Nucleus accumbens (tissue), 56 donors: Measurements from ENCODE around the gene YIF1A.

Experiments used
- DNase-seq, 56 donors: peaks; one replicate each; lab custom pipeline; 2025; lab: John Stamatoyannopoulos, UW

The YIF1A gene, protein sequence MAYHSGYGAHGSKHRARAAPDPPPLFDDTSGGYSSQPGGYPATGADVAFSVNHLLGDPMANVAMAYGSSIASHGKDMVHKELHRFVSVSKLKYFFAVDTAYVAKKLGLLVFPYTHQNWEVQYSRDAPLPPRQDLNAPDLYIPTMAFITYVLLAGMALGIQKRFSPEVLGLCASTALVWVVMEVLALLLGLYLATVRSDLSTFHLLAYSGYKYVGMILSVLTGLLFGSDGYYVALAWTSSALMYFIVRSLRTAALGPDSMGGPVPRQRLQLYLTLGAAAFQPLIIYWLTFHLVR

DNA sequence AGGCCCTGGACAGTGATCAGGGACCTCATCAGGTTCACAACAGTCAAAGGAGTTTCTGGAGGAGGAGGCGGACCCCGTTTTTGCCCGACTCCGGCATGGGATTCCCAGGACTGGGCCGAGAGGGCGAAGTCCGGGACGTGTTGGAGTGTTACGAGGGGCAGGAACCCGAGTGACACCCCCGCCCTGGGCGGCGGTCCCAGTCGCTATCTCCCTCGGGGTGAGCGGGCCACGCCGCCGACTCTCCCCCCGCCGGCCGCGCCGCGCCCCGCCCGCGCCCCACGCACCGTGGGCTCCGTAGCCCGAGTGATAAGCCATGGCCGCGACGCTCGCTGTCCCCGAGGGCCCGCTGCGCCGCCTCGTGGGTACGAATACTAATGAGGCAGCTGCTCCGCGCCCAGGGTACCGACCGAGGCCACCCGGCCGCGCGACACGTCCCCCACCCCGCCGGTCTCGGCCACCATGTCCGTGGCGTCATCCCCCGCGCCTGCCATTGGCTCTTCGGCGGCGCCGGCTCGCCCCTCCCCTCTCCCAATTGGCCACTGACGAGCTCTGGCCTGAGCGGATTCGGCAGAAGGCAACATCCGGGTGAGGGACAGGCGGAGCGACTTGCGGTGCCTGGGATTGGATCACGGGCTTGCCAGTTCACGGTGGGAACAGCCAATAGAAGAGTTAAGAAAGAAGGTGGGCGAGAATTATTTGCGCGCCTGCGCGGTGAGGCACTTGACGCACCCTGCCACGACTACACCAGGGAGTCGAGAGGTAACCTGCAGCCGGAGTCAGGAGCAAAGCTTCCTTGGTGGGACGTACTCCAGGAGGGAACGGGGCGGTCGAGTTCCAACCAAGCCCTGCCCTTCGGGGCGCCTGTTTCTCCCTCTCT, at the start of gene YIF1A:
TSS of gene YIF1A (minus strand) at position 473 of the 877 bp plus-strand sequence. CDS start at position 315, 158 bp downstream.
- peak; percentile 90 to 100 (median 99) for DNase-seq

DNA sequence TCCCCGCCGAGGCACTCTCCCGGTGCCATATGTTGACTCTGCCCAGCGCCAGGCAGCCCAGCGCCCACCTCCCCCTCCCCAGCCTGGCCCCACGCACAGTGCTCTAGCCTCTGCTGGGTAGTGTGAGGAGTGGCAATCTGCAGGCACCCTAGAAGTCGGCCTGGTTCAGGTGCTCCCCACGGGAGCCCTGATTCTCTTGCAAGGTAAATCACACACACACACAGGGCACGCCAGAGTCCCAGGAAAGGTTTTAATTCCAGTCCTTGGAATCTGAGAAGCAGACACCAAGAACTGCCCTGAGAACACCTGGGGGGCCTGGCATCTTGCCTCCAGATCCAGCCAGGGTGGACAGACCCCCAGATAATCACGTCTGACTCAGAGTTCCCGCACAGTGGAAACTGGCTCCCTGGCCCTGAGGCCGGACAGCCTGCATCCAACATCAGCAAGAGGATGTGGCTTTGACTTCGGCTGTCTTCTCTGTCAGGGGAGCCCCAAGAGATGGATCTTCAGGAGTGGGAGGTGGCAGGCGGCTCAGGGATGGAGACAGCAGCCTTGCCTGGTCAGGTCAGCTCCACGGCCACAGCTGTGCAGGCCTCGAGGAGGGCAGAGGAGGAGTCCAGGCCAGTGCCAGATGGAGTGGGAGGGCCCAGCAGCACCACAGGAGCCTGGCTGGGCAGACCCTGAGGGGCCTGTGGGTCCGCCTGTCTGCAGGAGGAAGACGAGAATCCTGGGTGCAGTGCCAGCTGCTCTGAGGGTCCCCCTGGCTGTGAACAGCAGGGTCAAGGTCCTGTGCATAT, 48.4 kb upstream of the YIF1A start:
- peak in 1 of 56 donors; percentile 53 for DNase-seq

DNA sequence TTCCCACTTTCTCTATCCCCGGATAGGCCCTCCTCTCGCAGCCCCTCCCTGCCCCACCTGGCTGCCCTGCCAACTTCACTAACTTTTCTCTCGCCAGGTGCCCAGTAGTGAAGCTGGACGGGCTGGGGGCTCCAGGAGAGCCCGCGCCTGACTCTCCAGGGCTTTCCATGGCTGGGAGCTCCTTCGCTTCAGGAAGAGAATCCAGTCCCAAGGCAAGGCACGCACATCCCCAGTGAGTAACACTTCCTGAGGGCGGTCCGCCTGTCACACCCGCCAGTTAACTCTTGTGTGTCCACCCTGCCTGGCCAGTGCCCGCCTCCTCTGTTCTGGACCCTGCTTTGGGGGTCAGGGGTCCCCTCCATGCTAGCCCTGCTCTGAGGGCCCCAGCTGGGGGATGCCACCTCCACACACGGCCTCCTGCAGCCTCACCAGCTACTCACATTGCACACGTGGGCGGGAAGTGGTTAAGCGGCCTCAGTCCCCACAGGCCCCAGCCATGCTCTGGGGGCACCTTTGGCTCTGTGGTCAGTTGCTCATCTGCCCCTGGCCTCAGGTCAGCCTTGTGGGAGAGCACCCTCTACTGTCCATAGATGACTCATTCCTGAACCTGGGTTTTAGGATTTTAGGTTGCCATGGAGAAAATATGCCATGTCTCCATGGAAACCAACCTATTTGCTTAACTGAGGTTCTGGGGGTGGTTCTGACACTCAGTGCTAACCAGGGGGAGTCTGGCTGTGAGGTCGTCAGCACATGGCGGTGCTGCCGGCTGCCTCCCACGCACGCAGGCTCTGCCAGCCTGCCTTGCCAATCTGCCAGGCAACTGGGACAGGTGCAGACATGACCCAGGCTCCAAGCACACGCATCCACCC, 47.5 kb upstream of the YIF1A start, which contains the start of gene RIN1:
TSS of gene RIN1 (minus strand) at position 201 of the 869 bp plus-strand sequence. CDS start at position 169, 32 bp downstream.
- peak in 41 of 56 donors; percentile 22 to 91 (median 64) for DNase-seq

DNA sequence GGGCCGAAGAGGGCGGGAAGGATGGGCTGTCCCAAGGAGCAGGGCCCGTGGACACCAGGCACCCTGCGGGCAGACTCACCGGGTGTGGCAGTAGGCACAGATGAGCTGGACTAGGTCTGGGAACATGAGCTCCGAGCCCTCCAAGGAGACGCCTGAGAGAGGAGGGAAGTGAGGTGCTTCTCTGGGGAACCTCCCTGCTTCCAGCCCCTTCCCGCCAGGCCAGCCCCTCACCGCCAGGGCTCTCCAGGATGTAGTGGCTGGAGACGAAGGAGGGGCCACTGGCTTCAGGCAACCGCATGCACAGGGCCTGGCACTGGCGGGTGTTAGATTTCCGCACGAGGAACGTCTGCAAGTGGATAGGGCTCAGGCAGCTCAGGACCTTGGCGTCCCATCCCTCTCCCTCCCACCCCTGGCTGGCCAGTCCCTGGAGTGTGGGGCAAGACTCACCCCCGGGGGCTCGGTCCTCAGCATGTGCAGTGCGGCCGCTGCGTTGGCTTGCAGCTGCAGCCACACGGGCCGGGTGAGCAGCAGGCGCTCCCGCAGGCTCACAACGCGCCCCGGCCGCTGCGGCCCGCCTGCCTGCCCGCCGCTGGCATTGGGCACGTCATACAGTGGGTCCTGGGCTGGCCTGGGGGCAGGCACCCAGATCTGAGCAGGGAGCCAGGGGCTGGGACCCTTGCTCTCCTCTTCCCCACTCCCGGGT, 46.7 kb upstream of the YIF1A start:
- peak in 1 of 56 donors; percentile 26 for DNase-seq

DNA sequence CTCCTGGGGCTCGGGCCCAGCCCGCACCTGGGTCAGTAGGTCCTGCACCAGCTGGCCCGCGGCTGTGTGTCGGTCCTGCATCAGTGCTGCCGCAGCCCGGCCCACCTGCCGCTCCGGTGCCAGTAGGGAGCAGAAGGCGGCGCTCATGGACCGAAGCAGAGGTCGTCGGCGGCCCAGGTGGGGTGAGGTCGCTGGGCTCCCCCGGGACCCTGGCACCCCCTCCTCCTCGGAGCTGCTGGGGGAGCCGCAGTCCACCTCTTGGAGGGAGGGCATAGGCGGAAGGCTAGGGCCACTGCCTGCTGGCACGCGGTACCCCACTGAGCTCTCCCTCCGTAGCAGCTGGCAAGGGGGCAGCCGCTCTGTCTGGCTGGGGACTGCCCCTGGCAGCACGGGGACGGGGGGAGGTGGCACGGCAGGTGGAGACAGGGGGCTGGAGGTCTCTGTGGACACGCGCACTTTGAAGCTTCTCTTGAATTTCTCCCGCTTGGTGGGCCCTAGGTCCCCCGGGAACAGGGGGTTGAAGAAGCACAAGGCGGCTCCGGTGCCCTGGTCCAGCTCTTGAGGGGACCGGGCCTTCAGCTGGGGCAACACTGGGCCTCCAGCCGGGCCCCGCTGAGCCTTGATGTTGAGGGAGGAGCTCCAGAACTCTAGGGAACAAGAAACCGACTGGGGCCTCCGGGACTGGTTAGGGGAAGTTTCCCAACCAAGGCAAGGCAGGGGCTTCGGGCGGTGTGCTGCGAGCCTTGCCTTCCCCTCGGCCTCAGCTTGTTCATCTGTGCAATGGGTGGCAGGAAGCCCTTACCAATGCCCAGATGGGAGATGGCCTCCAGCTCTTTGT, 45.9 kb upstream of the YIF1A start:
- DNase-seq, result no peak

DNA sequence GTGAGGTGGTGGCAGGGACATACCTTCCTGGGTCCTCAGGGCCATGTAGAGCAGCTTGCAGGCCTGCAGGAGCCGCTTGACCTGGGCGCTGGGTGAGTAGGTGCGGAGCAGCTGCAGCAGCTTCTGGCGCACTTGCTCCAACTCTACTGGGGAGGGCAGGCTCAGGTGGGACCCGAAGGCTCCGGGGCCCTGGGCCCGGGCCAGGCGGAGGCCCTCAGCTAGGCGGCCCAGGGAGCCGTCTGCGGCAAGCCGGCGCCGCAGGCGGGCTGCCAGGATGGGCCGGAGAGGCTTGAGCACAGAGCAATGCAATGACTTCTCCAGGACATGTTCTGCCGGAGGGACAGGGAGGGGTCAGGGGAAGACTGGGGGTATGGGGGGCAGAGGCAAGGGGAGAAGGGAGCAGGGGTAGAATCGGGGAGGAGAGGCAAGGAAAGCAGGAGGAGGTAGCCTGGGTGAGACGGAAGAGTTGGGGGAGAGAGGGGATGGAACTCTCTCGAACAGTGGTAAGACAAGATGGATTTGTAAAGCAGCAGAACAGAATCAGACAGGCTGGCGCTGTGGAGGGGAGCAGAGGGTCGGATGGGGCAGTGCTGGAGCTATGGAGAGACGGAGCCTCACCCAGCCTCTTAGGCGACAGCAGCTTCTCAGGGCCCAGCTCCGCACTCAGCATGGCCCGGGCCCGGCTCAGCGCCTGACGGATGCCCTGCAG, 45.1 kb upstream of the YIF1A start:
- DNase-seq, result no peak

DNA sequence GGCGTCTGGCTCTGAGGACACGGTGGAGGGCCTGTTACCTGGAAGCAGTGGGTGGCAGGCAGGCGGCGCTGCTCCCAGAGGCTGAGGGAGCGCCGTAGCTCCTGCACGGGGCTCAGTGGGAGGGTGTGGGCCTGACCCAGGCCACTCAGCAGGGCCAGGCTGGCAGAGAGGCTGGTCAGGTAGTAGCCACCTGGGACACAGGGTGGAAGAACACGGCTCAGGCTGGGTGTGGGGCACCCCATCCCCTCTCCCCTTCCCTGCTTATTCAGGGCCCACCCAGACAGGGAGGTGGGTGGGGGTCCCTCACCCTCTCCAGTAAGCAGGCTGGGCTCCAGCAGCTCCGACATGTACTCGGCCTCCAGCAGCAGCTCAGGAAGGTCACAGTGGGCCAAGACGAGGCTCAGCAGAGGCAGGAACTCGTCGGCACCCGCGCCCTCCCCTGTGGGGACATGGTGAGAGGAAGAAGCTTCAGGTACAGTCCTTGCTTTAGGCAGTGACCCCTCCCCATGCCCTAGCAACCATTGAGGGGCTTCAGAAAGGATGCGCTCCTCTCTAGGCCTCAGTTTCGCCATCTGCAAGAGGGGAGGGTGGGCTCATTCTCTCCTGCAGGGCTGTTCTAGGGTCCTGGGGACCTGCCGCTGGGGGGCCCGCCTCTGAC, 44.4 kb upstream of the YIF1A start:
- no peak for DNase-seq

DNA sequence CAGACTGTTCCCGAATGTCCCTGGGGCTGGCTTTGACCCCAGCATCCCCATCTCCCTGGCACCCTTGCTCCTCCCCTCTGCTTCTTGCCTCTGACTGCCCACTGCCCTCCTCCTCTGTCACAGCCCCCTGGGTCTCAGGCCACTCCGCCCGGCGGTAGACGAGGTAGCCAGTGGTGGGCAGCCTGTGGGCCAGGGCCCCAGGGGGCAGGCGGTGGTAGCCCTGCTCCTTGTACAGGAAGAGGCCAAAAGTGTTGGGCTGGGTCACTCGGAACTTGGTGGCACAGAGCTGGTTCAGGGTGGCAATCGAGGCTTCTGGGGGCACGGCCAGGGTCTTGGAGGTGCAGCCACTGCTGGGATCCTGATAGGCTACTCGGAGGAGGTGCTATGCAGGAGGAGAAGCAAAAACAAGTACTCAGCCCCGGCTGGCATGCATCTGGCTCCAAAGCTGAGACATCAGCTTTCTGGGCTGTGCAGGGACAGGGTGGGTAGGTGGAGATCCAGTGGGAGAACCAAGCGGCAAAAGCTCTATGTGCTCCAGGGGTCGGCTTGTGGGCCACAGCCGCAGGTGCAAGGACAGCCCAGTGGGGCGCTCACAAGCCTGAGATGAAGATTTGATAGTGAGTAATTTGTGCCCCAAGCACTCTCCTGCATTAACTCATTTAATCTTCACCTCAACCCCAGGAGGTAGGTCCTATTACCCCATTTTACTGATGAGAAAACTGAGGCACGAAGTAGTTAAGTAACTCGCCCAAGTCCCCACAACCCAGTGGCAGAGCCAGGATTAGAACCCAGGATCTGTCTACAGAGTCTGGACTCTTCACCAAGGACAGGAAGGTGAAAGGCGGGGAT, 43.7 kb upstream of the YIF1A start:
- no peak for DNase-seq

DNA sequence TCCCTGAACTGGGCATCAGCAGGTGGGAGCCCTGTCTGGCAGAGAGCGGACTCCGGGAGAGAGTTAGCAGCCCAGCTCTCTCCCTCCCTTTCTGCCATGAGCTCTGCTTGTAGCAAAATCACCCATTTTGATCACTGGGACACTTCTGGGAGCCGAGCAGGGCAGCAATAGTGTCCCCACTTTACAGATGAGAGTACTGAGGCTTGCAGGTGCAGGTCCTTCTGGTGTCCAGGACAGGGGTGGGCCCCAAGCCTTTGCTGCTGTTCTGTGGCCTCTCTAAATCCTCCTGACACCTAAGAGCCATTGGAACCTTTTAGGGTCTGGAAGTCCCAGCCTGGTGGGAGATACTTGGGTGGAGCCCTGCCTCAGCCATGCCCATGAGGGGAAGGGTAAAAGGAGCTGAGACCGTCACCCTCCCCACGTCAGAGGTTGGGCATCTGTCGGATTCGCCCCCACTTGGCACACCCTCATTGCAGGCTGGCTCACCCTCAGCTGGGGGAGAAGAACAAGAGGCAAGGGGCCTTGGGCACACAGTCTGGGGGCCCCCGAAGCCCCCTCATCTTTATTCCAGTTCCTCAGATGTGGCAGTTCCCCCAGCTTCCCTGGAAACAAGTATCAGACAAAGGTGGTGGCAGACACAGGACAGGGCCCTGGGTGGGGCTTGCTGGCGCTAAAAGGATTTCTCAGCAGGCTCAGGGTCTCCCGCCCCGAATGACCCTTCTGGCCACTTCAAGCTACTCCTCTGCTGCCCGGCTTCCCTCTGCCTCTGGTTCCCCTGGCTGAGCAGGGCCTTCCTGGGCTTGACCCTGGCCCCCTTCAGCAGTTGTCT, 42.8 kb upstream of the YIF1A start:
- DNase-seq, result no peak

DNA sequence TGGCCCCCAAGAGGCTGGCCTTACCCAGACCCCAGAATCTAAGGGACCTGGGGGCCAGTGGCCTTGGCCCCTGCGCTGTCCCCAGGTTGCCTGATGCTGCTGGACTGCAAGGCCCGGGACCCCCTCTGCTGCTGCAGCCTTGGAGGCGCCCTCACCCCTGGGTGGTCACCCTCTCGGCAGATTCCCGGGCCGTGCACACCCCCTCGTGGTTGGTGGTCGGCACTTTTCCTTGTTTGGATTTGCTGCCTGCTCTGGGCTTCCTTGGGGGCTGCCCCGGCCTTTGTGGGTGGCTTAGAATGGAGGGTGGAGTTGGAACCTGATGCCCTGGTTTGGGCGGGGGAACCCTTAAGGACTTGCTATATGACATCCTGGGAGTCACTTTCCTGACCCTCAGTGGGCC, 42.0 kb upstream of the YIF1A start:
- no peak for DNase-seq

DNA sequence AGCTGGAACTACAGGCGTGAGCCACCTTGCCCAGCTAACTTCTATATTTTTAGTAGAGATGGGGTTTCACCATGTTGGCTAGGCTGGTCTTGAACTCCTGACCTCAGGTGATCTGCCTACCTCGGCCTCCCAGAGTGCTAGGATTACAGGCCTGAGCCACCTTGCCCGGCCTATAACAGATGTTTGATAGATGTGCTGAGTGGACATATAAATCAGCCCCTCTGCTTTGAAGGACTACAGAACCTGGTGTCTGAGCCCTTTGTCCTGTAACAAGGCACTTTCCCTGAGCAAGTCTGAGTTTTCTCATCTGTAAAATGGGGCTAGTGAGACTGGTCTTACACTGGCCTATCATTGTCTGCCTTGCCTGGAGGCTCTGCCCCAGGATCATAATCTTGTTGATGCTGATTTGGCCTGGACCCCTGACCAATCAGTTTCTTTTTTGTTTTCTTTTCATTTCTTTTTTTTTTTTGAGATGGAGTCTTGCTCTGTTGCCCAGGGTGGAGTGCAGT, 40.3 kb upstream of the YIF1A start:
- DNase-seq, result no peak

DNA sequence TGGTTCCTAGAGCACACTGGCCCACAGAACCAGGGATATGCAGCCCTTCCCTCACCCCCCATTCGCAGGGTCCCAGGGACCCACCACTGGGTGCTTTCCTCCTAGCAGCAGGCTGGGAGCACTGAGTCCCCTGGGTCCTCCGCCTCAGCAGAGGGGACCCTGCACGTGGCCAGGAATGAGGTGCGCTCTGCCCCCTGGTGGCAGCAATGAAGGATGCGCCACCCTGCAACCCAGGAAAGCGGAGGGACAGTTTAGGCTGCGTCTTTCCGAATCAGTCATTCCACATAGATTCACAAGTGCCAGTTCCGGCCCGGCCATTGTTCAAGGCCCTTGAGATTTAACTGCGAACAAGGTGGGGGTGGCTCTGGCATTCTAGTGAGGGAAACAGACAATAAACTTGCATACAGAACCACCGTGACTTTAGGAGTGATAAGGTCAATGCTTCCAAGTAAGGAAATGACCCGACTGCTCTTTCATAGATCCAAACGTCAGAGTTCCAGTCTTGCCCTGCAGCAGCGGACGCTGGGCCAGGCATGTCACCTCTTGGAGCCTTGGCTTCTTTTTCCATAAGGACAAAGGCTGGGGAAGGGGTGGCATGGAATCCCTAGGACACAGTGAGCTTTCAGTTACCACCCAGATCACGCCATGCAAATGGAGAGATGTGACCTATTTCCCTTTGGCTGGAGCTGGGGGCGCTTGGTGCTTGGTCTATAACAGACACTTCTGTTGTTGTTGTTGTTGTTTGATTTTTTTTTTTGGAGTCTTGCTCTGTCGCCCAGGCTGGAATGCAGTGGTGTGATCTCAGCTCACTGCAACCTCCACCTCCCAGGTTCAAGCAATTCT, 39.6 kb upstream of the YIF1A start:
- DNase-seq, result peak in 50 of 56 donors; percentile 20 to 82 (median 58)

DNA sequence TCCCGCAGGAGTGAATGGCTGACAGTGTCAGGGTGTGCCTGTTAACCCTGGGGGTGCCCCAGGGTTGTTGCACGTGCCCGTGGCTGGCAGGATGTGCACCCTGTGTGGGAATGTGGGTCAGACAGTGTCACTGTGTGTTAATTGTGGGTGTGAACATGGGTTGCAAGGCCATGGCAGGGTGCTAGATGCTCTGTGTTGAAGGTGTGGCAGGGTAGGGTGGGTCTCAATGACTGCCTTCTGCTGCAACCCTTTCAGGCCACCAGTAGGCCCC, 39.0 kb upstream of the YIF1A start:
- no peak for DNase-seq
